ENCODE results near the gene SPATA12.

Gene SPATA12, protein sequence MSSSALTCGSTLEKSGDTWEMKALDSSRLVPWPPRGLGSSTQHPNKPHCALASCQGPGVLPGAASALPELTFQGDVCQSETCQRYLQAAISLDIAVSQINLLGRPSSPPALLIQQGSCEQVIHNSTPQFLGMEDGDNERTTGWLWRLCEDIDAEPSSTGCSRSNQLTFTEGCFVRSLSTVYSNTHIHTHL

DNA sequence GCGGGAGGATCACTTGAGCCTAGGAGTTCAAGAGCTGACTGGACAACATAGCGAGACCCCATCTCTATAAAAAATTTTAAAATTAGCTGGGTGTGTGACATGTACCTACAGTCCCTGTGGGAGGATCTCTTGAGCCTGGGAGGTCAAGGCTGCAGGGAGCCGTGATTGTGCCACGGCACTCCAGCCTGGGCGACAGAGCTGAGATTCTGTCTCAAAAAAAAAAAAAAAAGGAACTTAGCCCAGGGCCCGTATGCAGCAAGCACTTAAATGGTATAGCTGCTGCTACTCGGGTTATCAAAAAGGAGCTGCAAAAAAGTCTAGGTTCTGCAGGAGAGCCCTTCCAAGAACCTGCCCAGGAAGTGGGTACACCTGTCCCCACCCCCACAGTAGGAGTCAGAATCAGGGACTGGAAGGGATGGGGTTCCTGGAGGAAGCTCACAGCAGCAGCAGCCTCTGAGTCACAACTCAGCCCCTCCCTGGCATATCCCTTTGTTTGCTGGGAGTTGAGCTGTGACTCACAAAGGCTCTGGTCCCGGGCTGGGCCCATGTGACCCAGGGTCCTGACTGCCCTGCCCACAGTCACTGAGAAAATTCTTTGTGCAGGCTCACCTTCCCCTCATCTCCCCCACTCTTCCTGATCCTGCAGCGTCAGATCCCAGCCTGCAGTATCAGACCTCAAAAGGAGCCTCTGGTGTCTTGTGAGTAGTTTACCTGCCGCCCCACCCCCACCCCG lies at the start of gene SPATA12:
TSS of gene SPATA12 (plus strand) at position 576 of the 733 bp plus-strand sequence. CDS start 13,031 bp downstream, outside the sequence.
- DNase-seq = no peak

DNA sequence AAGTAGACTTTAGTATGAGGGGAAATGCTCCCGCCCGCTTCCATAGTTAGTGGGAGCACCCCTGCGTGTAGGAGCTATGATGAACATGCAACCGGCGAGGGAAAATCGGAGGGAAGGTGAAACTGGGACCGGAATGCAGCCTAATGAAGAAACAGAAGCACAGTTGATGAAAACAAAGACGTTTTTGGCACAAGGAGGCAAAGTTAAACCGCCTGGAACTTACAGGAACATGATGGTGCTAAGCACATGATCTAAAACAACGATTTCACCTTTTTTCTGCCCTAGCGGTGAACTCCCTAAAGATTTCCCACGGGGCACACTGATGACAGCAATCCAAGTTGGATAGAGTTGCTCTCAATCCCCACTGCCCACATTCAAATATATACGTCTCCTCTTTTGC lies 49.4 kb upstream of the SPATA12 start:
- no peak for DNase-seq

DNA sequence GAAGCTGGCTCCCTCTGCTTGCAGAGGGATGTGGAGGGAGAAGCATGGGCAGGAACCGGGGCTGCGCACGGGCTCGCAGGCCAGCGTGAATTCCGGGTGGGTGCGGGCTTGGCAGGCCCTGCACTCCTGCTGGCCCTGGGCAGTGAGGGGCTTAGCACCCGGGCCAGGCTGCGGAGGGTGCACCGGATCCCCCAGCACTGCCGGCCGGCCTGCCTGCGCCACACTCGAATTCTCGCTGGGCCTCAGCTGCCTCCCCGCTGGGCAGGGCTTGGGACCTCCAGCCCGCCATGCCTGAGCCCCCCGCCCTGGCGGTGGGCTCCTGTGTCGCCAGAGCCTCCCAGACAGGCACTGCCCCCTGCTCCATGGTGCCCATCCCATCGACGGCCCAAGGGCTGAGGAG lies 47.6 kb upstream of the SPATA12 start:
- DNase-seq = no peak

DNA sequence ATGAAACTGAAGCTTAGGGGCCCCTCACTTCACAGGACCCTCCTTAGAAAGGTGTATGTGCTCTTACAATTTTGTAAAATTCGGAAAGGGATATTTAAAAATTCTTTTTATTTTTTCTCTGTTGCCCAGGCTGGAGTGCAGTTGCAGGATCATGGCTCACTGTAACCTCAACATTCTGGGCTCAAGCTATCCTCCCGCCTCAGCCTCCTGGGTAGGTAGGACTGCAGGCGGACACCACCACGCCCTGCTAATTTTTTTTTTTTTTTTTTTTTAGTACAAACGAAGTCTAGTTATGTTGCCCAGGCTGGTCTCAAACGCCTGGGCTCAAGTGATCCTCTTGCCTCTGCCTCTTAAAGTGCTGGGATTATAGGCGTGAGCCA lies 45.1 kb upstream of the SPATA12 start:
- no peak for DNase-seq

DNA sequence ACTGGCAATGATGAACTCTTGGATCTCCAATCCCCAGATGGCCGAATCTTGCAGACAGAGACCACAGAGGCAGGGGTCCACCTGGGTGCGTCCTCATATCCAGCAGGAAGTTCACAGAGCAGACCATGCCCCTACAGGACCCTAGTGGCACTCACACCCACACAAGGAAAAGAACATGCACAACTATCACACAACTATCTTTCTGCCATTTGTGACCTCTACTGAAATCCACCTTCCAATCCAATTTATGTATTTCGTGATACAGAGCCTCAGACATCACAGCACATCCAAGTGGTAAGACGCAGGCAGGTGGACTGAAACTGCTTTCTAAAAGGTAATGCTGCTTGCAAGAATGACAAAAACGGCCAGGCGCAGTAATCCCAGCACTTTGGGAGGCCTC lies 44.6 kb upstream of the SPATA12 start:
- no peak for DNase-seq

DNA sequence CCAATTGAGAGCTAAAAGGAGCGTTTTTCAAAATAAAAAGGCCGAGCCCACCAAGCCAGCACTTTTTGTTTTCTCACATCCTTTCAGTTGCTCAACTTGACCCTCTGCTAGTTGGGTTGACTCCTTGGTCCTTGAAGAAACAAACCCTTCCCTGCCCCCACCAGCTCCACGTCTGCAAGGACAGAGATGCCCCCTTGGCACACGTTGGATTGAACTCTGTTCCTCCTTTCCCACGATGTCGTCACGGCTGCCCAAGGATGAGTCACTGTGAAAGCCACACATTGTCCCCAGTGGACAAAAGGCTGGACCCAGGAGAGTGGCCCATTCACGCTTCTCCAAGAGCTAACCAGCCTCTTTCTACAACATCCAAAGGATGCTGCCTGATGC lies 43.0 kb upstream of the SPATA12 start:
- no peak for DNase-seq

DNA sequence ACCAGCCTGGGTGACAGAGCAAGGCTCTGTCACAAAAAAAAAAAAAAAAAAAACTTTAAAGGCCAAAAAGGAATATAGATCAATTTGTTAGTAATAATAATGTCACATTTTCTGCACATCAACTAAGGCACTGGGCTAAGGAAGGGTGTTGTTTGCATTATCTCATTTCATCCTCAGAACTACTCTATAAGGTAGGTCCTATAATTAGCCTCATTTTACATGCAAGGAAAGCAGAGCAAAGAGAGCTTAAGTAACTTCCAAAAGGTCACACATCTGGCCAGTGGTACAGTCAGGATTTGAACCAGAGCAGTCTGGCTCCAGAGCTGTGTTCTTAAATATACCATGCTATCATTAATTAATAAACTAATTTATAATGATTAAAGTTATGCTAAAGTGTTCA lies 42.2 kb upstream of the SPATA12 start:
- no peak for DNase-seq

DNA sequence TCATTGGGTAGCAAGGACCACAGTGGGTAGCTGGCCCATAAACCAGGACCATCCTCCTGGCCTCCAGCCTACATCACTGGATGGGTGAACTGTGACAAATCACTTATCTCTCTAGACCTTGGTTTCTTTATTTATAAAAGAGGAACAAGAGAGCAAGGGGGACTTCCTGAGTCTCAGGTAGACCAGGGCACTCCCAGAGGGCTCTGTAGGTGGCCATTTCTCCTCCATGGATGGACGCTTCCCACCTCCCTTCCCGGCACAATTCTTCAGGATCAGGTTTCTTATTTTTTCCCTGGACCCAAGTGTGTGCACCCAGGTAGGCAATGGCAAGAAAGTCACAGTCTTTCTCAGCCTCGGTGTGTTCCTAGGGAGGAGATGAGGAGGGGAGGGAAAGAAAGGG lies 41.4 kb upstream of the SPATA12 start:
- no peak for DNase-seq

DNA sequence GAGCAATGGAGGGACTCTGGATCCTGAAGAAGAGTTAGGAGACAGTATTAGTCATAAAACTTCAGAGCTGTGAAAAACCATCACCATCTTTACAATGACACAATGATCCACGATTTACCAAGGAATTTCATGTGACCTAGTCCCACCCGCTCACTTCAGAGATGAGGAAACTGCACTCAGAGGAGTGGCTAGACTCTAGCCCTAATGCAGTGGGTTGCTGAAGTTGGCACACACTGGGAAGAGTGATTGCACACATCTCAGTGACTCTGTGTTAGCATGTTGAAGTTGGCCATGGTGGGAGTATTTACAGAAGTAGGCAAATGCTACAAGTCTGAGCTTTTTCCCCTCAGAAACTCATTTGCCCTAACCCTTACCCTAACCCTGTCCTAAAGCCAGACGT lies 35.2 kb upstream of the SPATA12 start:
- no peak for DNase-seq

DNA sequence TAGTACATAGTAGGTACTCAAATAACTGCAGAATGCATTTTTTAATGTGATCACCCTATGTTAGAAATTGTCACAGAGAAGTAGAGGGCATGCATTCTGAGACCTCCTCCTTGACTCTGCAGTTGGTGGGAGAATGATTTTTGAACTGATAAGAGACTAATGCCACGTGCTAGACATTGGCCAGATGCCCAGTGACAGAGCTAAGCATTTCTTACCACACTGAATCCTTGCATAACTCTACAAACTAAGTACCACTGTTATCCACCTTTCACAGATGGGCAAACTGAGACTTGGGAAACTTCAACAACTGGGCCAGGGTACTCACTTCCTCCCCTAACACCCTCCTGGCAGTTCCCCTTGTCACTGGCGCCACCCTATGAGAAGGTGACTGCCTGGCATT lies 33.5 kb upstream of the SPATA12 start:
- no peak for DNase-seq

DNA sequence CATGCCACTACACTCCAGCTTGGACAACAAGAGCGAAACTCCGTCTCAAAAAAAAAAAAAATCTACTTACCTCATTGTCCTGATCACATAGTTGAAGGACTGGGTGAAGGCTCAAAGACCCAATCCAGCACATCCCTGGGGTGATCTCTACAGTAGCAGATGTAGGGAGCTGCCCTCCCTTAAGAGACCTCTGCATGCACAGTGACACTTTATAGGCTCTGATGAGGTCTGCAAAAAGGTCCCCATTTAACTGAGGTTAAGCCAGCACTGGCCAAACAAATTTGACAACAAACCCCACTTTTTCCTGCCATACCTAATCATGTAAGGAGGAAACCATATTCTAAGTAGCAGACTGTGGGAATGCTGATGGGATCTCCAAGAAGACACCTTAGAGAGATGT lies 31.1 kb upstream of the SPATA12 start:
- DNase-seq = no peak

DNA sequence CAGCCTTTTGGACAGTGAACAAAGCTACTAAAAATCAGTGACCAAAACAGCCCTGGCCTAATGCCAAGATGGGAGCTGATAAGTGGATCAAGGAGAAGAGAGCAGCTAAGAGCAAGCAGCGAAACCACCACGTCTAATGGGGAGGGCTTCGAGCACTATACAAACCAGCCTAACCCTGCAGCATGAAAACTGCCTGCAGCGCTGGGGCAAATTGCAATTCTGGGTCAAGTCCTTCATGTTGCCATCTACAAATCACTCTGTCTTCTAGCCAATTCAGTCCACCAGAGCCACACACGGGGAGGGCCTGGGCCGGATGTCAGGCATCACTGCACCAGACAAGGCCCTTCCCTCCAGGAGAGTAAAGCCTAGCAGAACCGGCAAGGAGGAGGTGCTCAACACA lies 30.5 kb upstream of the SPATA12 start:
- DNase-seq = no peak

DNA sequence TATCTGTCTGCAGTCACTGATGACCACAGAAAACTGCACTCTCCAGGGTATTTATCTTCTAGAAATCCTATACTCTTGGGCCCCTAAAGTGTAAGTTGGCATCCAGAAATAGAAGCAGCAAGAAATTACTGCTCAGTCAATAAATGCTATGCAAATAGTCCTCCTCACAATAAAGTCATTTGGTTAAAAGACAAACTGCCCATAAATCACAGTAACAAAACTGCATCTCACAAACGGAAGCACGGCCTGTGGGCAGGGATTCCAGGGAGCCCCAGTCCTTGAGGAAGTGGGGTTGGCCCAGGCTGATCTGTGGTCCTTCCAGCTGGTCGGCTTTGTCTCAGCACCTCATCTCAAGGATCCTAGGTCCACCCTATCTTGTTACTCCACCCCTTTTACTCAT lies 29.7 kb upstream of the SPATA12 start:
- DNase-seq = no peak

DNA sequence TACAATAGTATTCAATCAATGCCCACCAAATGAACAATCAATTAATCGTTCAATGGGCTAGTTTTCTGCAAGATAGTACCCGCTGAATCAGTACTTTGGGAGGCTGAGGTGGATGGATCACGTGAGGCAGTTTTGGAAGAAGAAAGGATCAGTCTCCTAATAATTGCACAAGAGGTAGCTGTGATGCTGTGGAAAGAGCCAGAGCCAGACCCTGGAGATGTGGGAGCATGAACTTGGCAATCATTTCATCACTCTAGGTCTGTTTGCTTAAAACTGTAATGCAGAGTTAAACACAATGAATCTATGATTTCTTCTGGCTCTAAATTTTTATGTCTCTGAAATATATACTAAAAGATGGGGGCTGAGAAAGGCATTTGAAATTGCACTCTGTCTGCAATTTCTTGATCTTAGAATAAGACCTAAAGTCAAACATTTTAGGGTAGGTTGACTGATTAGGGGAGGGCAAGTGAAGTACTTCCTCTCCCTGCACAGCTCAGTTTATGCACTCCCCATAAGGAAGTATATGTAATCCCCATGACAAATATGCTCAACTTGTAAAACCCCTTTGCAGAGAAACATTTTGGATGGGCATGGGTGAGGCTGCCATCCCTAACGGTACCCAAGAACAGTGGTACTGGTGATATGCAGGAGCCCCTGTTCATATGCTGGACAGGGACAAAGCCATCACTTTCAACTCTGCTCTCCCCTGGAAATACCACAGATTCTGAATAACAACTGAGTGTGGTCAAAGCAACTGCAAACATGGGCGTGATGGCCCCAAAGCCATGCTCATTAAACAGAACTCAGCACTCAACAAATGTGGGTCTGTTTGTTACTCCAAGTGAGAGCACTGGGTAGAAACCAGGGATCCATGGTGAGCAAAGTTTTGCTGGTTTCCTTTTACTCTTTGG lies 28.6 kb upstream of the SPATA12 start:
- no peak for DNase-seq

DNA sequence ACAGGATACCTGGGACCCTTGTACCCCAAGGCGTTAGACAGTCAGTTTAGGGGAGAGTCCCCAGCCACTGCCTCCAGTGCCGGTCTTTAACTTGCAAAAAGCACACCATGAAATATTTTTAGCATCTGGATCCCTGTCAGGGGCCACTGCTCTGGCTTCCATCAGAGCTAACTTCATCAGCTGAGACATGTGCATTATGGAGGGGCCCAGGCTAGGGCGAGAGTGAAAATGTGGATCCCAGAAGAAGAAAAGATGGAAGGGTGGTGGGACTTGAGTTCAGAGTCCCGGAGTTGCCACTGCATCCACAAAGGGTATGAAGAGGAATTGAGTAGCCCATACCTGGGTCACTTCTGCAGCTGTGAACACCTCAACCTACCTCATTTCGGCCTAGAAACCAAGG lies 23.5 kb upstream of the SPATA12 start:
- no peak for DNase-seq

DNA sequence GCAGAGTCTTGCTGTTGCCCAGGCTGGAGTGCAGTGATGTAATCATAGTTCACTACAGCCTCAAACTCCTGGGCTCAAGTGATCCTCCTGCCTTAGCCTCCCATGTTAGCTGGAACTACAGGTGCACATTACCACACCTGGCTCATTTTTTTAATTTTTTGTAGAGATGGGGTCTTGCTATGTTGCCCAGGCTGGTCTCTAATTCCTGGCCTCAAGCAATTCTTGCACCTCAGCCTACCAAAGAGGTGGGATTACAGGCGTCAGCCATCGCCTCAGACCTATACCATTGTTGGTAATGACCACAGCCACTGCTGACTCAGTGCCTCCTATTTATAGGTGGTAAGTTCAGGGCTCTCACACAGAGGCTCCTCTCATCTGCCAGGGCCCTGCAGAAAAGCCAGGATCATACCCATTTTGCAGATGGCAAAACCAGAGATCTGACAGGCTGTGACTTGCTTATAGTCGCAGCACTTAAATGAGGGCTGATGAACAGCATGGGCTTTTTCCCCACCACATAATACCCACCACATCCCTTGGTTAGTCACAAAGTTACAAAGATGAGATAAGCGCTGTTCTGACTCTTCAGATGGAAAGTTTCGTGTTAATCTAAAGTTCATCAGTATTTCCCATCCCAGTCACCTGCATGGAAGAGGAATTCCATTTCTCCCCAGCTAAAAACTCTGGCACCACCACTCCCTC lies 21.8 kb upstream of the SPATA12 start:
- no peak for DNase-seq

DNA sequence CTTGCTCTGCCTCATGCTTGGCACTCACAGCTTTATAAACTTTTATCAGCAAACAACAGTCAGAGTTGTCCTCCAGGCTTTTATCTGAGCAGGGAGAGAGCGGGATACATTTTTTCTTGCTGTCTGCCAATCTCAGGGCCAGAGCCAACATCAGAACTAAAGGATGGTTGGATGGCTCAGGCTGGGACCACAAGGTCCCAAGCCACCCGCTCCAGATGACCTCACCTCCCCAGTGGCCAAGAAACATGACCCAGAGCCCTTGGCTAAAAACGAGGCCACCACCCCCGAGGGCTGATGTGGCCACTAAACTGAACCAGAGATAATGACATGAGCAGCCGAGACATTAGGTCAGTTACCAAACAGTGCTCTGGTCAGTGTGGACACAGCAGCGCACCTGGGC lies 18.8 kb upstream of the SPATA12 start:
- DNase-seq = no peak

DNA sequence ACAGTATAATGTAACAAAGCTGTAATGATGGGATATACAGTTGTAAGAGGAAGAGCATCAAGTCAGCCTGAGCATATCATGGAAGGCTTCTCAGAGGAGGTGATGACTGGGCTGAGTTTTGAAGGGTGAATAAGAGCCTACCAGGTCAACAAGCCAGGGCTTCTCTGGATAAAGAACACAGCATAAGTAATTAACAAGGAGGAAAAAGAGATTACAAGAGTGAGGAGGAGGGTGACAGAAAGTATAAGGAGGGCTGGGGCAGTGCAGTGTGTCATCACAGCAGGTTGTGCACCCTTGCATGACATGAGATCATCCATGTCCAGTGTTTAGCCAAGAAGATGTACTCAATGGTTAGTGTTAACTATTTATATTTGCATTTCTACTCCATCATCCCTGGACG lies 16.9 kb upstream of the SPATA12 start:
- no peak for DNase-seq

DNA sequence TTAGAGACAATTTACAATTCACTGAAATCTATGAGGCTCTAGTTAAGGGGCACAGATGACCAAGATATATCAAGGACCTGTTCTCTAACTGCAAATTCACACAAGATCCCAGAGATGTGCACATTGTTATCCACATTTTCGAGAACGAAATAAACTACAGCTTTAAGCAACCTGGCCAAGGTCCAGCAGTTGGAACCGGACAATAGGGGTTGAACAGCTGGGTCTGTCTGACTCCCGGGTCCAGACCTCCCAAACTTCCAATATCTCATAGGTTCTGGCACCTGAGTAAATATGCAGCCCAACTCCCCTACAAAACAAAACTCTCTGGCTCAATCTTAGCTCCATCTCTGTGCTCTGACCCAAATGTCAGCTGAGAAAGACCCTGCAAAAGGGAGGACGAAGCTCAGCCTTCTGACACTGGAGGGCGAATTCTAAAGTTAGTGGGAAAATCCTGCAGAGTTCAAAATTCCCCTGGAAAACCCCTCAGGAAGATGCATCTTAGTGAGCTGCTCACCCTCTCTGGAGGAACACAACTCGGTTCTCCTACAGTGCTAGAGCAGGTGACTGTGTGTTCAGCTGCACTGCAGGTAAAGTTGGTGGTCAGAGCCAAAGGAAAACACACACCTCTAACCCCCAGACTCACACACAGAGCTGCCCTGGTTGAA lies 14.2 kb upstream of the SPATA12 start:
- DNase-seq = no peak

DNA sequence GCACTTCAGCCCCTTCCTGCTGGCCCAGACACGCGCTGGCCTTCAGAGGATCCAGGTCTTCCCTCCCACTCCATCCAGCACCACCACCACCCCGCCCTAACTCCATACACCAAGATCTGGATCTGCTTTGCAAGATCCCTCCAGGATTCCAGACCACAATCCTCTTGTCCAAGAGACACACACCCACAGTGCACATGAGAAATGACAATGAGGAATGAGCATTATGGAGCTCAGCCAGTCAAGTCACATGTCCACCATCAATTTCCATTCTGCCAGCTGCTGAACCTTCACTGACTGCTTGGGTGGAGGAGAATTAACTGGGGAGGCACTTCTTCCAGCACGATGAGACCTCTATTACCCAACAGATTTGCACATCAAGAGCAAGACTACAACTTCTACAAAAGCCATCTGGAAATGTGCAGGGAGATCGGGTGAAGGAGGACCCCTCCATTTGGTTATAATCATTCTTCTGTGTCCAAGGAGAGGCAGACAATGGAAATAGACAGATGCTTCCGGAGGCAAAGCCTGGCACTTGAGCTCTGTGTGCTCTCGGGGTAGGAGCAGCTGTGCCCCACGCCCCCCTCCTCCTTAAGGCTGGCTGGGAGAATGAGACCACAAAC lies 12.3 kb upstream of the SPATA12 start:
- no peak for DNase-seq

DNA sequence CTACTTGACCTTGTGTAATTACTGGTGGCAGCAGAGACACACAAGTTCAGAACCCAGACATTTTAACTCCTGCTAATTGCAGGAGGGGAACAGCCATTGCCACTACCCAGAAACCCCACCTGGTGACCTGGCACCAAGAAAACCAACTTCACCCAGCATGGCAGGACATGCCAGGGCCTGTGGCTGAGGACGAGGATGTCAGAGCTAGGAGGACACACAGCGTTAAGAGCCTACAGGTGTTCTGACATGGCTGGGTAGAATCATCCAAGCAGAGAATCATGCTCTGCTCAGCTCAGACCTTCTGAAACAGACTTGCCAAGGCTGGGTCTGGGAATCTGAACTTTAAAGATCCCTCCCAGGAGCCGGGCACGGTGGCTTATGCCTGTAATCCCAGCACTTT lies 11.7 kb upstream of the SPATA12 start:
- no peak for DNase-seq

DNA sequence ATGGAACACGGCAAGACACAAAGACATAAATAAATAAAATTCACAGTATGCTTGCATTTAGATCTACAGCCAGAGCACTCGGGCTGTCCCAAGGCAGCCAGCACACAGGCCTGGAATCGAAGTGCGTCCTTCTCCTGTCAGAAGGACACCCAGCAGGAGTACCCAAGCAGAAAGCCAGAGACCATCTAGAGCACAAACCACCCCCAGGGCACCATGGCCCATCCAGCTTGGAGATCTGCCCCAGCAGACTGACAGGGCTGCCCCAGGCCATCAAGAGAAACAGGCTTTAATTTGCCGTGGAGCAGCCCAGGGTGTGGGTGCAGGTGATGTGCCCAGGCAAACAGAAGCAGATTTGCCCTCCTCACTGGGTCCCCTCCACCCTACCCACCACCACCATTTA lies 7.8 kb upstream of the SPATA12 start:
- DNase-seq = no peak
